Progenitor cell of endocrine pancreas (in vitro differentiated cells): ENCODE measurements around the gene GRIN2A. TPM values are rescaled to one million over a fixed set of nuclear protein-coding genes. Genes with fewer than 3 reads are reported as not detected.

Experiments
- DNase-seq: peaks from one replicate; pipeline ENCODE4 v3.0.0; 2021; ENCODE audit warnings: low spot score; ENCODE audit not compliant: unreplicated experiment
- H3K27ac Mint-ChIP-seq: 2 replicates; pipeline ENCODE4 v1.8.0; 2021; ENCODE audit warnings: mild to moderate bottlenecking, moderate library complexity, mixed read lengths
- H3K27me3 Mint-ChIP-seq: 2 replicates; pipeline ENCODE4 v1.8.0; 2021; ENCODE audit warnings: mixed read lengths
- H3K36me3 Mint-ChIP-seq: 2 replicates; pipeline ENCODE4 v1.8.0; 2022; ENCODE audit warnings: mixed read lengths; ENCODE audit not compliant: insufficient read depth
- H3K4me1 Mint-ChIP-seq: 2 replicates; pipeline ENCODE4 v1.8.0; 2021; ENCODE audit warnings: low read depth, mixed read lengths
- H3K4me3 Mint-ChIP-seq: 2 replicates; pipeline ENCODE4 v1.8.0; 2021; ENCODE audit warnings: low read depth, mild to moderate bottlenecking, moderate library complexity, mixed read lengths
- H3K9me3 Mint-ChIP-seq: 2 replicates; pipeline ENCODE4 v1.8.0; 2021; ENCODE audit warnings: low read depth, mixed read lengths
- total RNA-seq: library from RNA; stranded (reverse); gene quantifications from 2 replicates; pipeline ENCODE4 v1.2.1, GENCODE V29; 2021
- TF ChIP-seq, protein P1 (sequence below): fragments of 200-600 bp; sonication (generic); IDR thresholded peaks from one replicate; pipeline ENCODE4 v1.5.0; 2021; ENCODE audit warnings: antibody characterized with exemption, mild to moderate bottlenecking; ENCODE audit not compliant: unreplicated experiment

Gene GRIN2A
- total RNA-seq, 1 donor from 2014 or later, result 1.7 TPM

DNA sequence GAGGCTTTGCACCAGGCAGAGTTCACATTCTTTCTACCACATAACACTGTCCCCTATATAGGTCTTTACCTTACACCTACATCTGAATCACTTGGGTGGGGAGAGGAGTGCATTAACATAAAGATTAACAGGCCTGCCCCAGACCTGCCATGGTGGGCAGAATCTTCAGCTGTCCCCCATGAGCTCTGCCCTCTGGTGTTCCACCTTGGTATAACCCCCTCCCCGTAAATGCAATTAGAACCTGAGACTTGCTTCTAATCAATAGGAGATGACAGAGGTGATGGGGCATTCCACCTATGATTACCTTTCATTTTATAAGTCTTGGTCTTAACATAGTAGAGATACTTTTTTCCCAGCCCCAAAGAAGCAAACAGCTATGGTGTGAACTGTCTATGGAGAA is 20.4 kb upstream of the GRIN2A start:
- Mint-ChIP-seq H3K9me3 (peaks cover 9% of the 10 kb centered on the region), H3K4me3 (no peak overlapping the region), H3K36me3 (no peaks in the 10 kb centered on the region), H3K4me1 (no peaks in the 10 kb centered on the region), H3K27me3 (no peaks in the 10 kb centered on the region), H3K27ac (no peak overlapping the region)
- no peak for DNase-seq
- TF ChIP-seq, protein P1, sequence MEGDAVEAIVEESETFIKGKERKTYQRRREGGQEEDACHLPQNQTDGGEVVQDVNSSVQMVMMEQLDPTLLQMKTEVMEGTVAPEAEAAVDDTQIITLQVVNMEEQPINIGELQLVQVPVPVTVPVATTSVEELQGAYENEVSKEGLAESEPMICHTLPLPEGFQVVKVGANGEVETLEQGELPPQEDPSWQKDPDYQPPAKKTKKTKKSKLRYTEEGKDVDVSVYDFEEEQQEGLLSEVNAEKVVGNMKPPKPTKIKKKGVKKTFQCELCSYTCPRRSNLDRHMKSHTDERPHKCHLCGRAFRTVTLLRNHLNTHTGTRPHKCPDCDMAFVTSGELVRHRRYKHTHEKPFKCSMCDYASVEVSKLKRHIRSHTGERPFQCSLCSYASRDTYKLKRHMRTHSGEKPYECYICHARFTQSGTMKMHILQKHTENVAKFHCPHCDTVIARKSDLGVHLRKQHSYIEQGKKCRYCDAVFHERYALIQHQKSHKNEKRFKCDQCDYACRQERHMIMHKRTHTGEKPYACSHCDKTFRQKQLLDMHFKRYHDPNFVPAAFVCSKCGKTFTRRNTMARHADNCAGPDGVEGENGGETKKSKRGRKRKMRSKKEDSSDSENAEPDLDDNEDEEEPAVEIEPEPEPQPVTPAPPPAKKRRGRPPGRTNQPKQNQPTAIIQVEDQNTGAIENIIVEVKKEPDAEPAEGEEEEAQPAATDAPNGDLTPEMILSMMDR, result peak; percentile 31

DNA sequence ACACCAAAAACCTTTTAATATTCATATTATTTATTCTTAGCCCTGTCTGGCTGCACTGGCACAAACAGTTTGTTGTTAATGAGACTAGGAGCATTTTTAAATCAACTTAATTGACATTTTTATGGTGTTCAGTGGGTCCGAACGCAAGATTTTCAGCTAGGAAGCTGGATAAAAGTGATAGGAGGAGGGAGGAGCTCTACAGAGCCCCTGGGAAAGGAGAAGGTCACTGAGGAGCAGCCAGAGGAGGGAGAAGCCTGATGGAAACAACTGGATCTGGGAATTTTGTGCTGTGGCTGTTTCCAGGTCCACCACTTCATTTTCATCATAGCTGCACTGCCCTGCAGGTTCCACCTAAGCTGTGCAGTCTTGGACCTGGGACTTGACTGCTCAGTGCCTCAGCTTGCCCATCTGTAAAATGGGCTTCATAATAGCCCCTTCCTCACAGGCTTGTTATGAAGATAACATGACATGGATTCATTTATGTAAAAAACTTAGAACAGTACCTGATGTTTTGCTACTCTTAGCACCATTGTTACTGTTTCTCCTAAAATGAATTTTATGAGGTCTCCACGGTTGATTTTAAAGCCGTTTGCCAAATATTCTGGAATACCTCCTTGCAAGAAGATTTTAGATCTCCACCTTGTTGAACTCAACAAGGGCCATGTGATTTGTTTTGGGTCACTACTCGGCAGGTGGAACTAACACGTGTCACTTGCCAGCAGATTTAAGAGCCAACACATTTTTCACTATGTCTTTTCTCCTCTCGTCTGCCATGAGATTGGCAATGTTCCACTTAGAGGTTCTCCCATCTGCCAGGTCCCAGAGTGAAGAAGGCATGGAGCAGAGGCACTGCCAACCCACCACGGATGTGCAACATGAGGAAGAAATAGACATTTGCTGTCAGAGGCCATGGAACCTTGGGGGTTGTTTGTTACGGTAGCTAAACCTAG is 18.7 kb upstream of the GRIN2A start:
- Mint-ChIP-seq H3K27ac (no peak overlapping the region), H3K4me3 (no peak overlapping the region), H3K27me3 (peaks cover 4% of the 10 kb centered on the region)

DNA sequence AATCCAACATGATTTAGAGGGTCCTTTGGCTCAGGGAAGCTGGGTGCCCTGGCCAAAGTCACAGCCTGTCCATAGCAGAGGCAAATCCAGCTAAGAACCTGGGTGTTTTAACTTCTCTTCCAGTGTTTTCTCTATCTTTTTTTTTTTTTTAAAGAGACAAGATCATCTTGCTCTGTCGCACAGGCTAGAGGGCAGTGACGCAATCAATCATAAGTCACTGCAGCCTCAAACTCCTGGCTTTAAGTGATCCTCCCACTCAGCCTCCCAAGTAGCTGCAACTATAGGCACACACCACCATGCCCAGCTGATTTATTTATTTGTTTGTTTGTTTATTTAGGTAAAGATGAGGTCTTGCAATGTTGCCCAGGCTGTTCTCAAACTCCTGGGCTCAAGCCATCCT is 14.8 kb upstream of the GRIN2A start:
- peaks cover 3% of the 10 kb centered on the region for H3K9me3 Mint-ChIP-seq
- H3K36me3 Mint-ChIP-seq, result no peaks in the 10 kb centered on the region
- H3K27me3 Mint-ChIP-seq, result peaks cover 16% of the 10 kb centered on the region
- H3K27ac Mint-ChIP-seq, result no peak overlapping the region
- no peaks in the 10 kb centered on the region for H3K4me1 Mint-ChIP-seq
- no peak for DNase-seq
- no peak overlapping the region for H3K4me3 Mint-ChIP-seq
- TF ChIP-seq, protein P1, result no peak

More for the DNA sequence above, 18.7 kb upstream of the GRIN2A start:
- Mint-ChIP-seq H3K4me1 (no peaks in the 10 kb centered on the region), H3K9me3 (peaks cover 2% of the 10 kb centered on the region), H3K36me3 (no peaks in the 10 kb centered on the region)
- TF ChIP-seq, protein P1, result no peak
- DNase-seq, result no peak

DNA sequence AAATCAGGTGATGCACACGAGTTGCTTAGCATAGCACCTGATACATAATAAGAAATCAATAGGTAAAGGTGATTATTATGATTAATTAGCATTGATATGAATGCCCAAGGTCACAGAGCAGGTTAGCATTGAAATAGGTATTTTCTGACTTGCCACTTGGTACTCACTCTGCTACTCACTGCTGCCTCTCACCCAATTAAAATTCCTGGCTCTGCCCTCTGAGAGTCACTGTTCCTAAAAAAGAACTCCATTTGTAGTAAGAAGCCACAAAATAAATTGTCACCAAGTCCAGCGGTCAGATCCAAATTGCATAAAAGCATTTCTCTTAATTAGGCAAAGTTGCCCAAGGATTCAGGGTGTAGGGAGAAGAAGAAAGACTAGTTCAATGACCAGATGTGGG is 8.9 kb upstream of the GRIN2A start:
- DNase-seq, result no peak
- Mint-ChIP-seq H3K4me3 (no peak overlapping the region), H3K27me3 (peaks cover 28% of the 10 kb centered on the region), H3K36me3 (no peaks in the 10 kb centered on the region), H3K9me3 (peaks cover 3% of the 10 kb centered on the region), H3K4me1 (peaks cover 3% of the 10 kb centered on the region), H3K27ac (no peak overlapping the region)
- TF ChIP-seq, protein P1, result no peak

DNA sequence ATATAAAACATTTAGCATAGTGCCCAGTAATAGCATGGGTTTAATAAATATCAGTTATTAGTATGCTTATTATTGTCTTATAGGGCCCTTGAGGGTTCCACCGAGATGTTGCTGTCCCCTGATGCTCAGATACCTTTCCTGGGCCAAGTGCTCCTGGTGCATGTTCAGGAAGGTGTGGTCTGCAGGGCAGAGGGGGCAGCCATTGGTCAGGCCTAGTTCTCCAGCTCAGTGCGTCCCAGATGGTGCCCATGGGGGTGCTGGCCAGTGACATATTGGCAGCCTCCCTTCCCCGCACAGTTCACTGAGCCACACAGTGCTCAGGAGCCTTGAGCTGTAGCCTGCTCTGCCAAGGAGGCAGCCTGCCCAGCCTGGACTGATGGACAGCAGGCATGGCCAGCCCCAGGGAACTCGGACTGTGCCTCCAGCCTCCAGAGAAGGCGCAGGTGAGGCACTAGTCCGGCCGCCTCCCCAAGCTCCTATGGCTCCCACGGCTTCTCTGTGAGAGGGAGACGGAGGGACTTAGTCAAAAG is 7.7 kb upstream of the GRIN2A start:
- Mint-ChIP-seq H3K4me1 (peaks cover 3% of the 10 kb centered on the region), H3K27me3 (peaks cover 33% of the 10 kb centered on the region), H3K4me3 (no peak overlapping the region), H3K27ac (no peak overlapping the region), H3K9me3 (peaks cover 3% of the 10 kb centered on the region), H3K36me3 (no peaks in the 10 kb centered on the region)
- DNase-seq, result no peak
- TF ChIP-seq, protein P1, result no peak
